Measurements from ENCODE around the gene GFY.

DNA sequence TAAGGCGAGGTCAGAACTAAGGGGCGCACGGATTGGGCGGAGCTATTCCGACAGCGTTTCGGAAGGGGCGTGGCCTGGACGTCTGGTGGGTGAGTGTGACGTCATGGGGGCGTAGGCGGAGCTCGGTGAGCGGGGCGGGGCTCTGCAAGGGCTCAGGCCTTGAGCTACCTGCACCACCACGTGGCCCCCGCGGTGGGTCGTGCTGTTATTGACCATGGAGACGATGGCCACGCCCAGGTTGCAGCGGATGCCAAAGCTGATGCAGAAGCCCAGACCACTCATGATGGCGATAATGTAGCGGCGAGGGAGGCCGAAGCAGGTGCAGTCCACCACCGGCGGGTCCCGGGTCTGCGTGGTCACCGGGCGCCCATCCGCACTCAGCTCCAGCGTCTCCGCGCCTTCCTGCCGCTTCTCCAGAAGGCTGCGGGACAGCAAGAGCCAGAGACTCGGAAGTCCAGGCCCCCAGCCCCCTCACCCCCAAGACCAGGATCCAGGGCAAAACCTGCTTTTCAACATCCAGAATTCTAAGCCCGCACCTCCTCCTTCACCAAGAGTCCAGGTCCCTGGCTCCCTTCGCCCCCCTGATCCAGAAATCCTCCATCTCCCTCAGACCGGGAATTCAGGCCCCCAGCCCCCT lies 11.3 kb downstream of the GFY start:
- TF ChIP-seq, protein P1, sequence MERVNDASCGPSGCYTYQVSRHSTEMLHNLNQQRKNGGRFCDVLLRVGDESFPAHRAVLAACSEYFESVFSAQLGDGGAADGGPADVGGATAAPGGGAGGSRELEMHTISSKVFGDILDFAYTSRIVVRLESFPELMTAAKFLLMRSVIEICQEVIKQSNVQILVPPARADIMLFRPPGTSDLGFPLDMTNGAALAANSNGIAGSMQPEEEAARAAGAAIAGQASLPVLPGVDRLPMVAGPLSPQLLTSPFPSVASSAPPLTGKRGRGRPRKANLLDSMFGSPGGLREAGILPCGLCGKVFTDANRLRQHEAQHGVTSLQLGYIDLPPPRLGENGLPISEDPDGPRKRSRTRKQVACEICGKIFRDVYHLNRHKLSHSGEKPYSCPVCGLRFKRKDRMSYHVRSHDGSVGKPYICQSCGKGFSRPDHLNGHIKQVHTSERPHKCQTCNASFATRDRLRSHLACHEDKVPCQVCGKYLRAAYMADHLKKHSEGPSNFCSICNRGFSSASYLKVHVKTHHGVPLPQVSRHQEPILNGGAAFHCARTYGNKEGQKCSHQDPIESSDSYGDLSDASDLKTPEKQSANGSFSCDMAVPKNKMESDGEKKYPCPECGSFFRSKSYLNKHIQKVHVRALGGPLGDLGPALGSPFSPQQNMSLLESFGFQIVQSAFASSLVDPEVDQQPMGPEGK (CRISPR knock-in tag; IDR thresholded peaks at IDR 0.05; ENCODE audit: borderline replicate concordance), result no peak
- no peak for TF ChIP-seq ZC3H10 (CRISPR knock-in tag; IDR thresholded peaks at IDR 0.05)
- TF ChIP-seq, protein P2, sequence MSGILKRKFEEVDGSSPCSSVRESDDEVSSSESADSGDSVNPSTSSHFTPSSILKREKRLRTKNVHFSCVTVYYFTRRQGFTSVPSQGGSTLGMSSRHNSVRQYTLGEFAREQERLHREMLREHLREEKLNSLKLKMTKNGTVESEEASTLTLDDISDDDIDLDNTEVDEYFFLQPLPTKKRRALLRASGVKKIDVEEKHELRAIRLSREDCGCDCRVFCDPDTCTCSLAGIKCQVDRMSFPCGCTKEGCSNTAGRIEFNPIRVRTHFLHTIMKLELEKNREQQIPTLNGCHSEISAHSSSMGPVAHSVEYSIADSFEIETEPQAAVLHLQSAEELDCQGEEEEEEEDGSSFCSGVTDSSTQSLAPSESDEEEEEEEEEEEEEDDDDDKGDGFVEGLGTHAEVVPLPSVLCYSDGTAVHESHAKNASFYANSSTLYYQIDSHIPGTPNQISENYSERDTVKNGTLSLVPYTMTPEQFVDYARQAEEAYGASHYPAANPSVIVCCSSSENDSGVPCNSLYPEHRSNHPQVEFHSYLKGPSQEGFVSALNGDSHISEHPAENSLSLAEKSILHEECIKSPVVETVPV (CRISPR knock-in tag; IDR thresholded peaks at IDR 0.05), result no peak
- TF ChIP-seq ZFP3 (CRISPR knock-in tag; IDR thresholded peaks at IDR 0.05), result no peak
- no peak for TF ChIP-seq OSR1 (CRISPR knock-in tag; IDR thresholded peaks at IDR 0.05)
- no peak for TF ChIP-seq CSDC2 (CRISPR knock-in tag; IDR thresholded peaks at IDR 0.05)
- TF ChIP-seq GLIS3 (CRISPR knock-in tag; IDR thresholded peaks at IDR 0.05), result no peak
- TF ChIP-seq ISL1 (CRISPR knock-in tag; IDR thresholded peaks at IDR 0.05), result no peak
